HL-60 (cell line): ENCODE data around the gene GSTA3.
"Not testable (repeated sequence)": the region's sequence is repeated elsewhere in the genome, so short reads cannot be mapped to it uniquely, and the experiment has no call there.

Source experiments
- DNase-seq, 2 experiments: peaks; one replicate each; pipeline ENCODE4 v3.0.0-alpha.2; 2010 to 2020; ENCODE audit warnings: low read depth in 1 of 2, low spot score in 1 of 2
- H3K27ac ChIP-seq: fragments of 250-450 bp; sonication (Bioruptor Pico); replicated peaks from 2 replicates; pipeline ENCODE4 v1.5.1; 2020; ENCODE audit warnings: mild to moderate bottlenecking, moderate library complexity
- H3K27me3 ChIP-seq: fragments of 250-450 bp; sonication (Bioruptor Pico); 2 replicates; pipeline ENCODE4 v1.5.1; 2021; ENCODE audit warnings: mild to moderate bottlenecking, moderate library complexity; ENCODE audit not compliant: insufficient read depth, poor library complexity, severe bottlenecking
- H3K4me3 ChIP-seq: replicated peaks from 2 replicates; pipeline ENCODE4 v1.5.1; 2011; ENCODE audit warnings: mild to moderate bottlenecking, control low read depth, low read length; ENCODE audit not compliant: insufficient read depth
- GABPA ChIP-seq: IDR thresholded peaks from 2 replicates; pipeline ENCODE4 v1.6.1; 2012; ENCODE audit warnings: low read depth
- POLR2AphosphoS5 ChIP-seq: IDR thresholded peaks from 2 replicates; pipeline ENCODE4 v1.6.1; 2012; ENCODE audit warnings: low read depth
- SPI1 ChIP-seq: IDR thresholded peaks from 2 replicates; pipeline ENCODE4 v1.6.1; 2012; ENCODE audit warnings: low read depth, mild to moderate bottlenecking, borderline replicate concordance
- TF ChIP-seq, protein P1 (sequence below): IDR thresholded peaks from one replicate; pipeline ENCODE4 v1.5.1; 2011; ENCODE audit warnings: low read length, control low read depth, inconsistent platforms; ENCODE audit not compliant: insufficient read depth
- TF ChIP-seq, protein P2 (sequence below): IDR thresholded peaks from 2 replicates; pipeline ENCODE4 v1.6.1; 2012; ENCODE audit warnings: low read depth; ENCODE audit not compliant: insufficient replicate concordance

Gene GSTA3

DNA sequence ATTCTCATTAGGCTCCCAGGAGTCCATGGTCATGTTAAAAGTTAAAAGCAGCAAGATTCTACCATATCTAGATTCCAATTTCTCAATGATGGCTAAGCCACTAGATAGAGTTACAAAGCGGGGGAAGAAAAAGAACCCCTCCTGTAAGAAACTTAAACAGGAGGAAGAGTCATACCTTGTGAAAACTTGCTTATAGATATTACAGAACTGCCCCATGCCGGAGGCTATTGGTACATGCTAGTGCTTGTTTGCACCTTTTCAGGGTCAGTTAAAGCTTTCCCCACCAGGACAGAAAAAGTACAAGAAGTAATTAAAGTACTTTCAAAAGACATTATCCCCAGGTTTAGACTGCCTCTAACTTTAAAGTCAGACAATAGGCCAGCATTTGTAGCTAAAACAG, 15.5 kb upstream of the GSTA3 start:
- no peak for TF ChIP-seq POLR2AphosphoS5
- no peak for TF ChIP-seq SPI1
- TF ChIP-seq GABPA, result no peak
- TF ChIP-seq, protein P1, sequence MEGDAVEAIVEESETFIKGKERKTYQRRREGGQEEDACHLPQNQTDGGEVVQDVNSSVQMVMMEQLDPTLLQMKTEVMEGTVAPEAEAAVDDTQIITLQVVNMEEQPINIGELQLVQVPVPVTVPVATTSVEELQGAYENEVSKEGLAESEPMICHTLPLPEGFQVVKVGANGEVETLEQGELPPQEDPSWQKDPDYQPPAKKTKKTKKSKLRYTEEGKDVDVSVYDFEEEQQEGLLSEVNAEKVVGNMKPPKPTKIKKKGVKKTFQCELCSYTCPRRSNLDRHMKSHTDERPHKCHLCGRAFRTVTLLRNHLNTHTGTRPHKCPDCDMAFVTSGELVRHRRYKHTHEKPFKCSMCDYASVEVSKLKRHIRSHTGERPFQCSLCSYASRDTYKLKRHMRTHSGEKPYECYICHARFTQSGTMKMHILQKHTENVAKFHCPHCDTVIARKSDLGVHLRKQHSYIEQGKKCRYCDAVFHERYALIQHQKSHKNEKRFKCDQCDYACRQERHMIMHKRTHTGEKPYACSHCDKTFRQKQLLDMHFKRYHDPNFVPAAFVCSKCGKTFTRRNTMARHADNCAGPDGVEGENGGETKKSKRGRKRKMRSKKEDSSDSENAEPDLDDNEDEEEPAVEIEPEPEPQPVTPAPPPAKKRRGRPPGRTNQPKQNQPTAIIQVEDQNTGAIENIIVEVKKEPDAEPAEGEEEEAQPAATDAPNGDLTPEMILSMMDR, result no peak
- TF ChIP-seq, protein P2, sequence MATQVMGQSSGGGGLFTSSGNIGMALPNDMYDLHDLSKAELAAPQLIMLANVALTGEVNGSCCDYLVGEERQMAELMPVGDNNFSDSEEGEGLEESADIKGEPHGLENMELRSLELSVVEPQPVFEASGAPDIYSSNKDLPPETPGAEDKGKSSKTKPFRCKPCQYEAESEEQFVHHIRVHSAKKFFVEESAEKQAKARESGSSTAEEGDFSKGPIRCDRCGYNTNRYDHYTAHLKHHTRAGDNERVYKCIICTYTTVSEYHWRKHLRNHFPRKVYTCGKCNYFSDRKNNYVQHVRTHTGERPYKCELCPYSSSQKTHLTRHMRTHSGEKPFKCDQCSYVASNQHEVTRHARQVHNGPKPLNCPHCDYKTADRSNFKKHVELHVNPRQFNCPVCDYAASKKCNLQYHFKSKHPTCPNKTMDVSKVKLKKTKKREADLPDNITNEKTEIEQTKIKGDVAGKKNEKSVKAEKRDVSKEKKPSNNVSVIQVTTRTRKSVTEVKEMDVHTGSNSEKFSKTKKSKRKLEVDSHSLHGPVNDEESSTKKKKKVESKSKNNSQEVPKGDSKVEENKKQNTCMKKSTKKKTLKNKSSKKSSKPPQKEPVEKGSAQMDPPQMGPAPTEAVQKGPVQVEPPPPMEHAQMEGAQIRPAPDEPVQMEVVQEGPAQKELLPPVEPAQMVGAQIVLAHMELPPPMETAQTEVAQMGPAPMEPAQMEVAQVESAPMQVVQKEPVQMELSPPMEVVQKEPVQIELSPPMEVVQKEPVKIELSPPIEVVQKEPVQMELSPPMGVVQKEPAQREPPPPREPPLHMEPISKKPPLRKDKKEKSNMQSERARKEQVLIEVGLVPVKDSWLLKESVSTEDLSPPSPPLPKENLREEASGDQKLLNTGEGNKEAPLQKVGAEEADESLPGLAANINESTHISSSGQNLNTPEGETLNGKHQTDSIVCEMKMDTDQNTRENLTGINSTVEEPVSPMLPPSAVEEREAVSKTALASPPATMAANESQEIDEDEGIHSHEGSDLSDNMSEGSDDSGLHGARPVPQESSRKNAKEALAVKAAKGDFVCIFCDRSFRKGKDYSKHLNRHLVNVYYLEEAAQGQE, result no peak
- DNase-seq, result no peak

DNA sequence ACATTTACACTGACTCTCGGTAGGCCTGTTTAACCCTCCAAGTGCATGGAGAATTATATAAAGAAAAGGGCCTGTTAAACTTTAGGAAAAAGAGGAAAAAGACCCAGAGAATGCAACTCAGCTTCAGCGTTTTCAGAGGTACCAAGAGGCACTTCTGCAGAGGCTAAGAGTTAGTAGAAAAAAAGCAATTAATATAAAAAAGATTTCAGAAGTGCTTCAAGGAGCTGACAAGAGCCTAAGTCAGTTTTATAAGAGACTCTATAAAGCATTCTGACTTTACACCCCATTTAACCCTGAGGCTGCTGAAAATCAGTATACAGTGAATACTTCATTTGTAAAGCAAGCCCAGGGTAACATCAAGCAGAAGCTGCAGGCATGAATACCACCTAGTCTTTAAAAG, 14.2 kb upstream of the GSTA3 start:
- H3K4me3 ChIP-seq, H3K27ac ChIP-seq, H3K27me3 ChIP-seq, DNase-seq: not testable (repeated sequence)

More for the DNA sequence above, 15.5 kb upstream of the GSTA3 start:
- no peak overlapping the region for H3K27ac ChIP-seq
- H3K4me3 ChIP-seq, result no peak overlapping the region
- peaks cover 2% of the 10 kb centered on the region for H3K27me3 ChIP-seq

DNA sequence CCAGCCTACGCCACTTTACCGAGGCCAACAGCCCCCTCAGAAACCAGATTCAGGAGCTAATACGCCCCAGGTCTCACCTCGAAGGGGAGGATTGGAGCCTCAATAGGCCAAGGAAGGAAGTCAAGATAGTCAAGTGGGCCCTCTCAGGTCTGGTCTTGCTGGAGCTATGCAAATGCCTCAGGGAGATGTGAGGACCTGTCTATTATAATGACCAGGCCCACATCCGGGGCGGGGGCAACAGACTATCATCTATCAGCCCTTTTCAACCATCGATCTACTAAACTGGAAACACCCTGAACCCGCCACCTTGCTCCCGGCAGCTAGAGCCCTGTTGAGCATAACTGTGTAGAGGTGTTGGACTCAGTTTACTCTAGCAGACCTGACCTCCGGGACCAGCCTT, 12.7 kb upstream of the GSTA3 start:
- H3K4me3 ChIP-seq, result no peak overlapping the region
- TF ChIP-seq GABPA (no peak), POLR2AphosphoS5 (no peak), SPI1 (no peak)
- TF ChIP-seq, protein P1, result no peak
- TF ChIP-seq, protein P2, result no peak
- no peak for DNase-seq
- no peaks in the 10 kb centered on the region for H3K27me3 ChIP-seq
- H3K27ac ChIP-seq, result no peak overlapping the region

DNA sequence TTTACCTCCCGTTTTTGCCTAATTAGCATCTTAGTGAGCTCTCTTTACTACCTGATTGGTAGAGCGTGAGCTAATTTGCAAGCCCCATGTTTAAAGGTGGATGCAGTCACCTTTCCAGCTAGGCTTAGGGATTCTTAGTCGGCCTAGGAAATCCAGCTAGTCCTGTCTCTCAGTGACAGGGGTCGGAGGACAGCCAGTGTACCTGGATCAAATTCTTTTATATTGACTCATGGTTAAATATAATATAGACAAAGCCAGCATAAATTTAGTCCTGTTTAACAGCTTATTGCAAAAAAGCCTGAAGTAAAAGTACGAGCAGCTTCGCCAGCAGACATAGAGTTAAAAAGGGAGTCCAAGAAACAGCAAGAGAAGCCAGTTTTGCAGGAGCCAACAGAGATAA, 12.2 kb upstream of the GSTA3 start:
- TF ChIP-seq, protein P1, result no peak
- TF ChIP-seq, protein P2, result no peak
- TF ChIP-seq GABPA, result no peak
- TF ChIP-seq SPI1, result no peak
- no peak for TF ChIP-seq POLR2AphosphoS5
- Histone ChIP-seq H3K4me3 (no peak overlapping the region), H3K27ac (no peak overlapping the region), H3K27me3 (no peaks in the 10 kb centered on the region)
- DNase-seq, result no peak

DNA sequence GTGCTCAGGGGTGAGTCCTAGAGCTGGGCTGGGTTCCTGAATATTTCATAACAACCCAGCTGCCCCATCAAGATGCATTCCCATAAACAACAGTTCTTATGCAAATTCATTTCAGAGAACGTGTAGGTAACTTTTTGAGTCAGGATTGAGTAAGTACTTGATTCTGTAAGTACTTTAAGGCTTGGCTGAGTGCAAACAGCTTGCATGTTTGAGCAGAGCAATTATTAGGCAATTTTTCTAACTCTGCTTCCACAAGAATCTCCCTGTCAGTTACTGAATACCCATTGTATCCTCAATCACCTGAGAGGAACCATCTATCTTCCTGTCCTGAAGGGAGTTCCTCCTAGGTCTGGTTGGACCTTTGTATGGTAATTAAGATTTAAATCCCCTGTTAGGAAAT, 10.0 kb upstream of the GSTA3 start:
- DNase-seq, H3K4me3 ChIP-seq, H3K27ac ChIP-seq, H3K27me3 ChIP-seq: not testable (repeated sequence)

DNA sequence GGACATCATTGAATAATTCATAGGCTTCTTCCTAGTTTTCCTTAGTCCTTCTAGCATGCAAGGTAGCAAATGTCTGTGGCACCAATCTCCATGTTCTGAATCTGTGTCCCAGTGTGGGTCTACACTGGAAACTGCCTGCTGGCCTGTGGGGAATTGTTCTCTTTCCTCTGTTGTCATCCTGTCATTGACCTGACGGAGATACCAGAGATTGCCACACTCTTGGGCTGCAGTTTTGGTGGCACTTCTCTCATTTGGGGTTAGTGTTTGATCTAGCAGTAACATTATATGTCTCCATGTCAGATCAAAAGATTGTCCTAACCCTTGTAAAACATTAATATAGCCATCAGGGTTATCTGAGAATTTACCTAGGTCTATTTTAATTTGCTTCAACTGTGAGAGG, 9.3 kb upstream of the GSTA3 start:
- H3K4me3 ChIP-seq, H3K27me3 ChIP-seq, H3K27ac ChIP-seq, DNase-seq: not testable (repeated sequence)
